AG10803 (cell line): ENCODE data around the gene NUTF2.

Source experiments
- DNase-seq: peaks from one replicate; pipeline ENCODE4 v3.0.0; 2010; ENCODE audit warnings: low read depth
- H3K4me3 ChIP-seq: 2 replicates; pipeline ENCODE4 v1.5.1; 2011; ENCODE audit warnings: mild to moderate bottlenecking, low read length, control low read depth
- TF ChIP-seq, protein P1 (sequence below): conservative IDR thresholded peaks from 2 replicates; pipeline ENCODE4 v1.5.1; 2011; ENCODE audit warnings: mild to moderate bottlenecking, low read length, control low read depth, inconsistent platforms

NUTF2 gene

DNA sequence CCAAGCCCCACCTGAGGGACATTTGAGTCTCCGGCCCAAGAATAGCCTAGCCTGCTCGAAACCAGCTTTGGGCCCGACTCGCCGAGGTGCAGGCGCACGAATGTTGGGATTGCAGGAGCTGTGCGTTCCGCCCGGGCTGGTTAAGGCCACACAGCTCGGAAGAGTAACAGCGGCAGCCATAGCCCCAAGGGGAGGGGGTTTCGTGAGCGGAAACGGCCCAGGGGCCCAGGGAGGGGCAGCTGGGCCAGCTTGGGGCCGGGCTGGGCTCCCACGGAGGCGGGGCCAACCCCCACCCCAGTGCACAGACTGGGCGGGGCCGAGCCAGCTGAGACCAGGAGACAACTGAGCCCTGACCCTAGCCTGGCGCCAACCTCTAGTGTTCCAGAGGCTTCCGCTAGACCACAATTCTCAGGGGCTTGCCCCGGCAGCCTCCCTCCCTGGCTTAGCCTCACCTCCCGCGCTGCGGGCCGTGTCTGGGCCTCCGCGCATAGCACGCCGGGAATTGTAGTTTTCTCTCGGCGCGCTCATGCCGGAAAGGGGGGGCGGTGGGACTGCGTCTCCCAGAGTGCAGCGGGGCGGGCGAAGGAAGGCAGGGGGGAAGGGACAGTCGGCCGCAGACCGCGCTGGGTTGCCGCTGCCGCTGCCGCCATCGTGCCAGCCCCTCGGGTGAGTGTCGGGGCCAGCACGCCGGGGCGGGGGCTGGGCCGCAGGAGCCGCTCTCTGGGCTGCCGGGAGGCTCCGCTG, at the start of gene NUTF2:
Gene NUTF2 (plus strand): TSS at position 614 of the 744 bp plus-strand sequence. CDS start 18,198 bp downstream, outside the sequence.
- peak within 1 kb of the TSS; percentile 88 for H3K4me3 ChIP-seq
- peak; percentile 90 for DNase-seq
- TF ChIP-seq, protein P1, sequence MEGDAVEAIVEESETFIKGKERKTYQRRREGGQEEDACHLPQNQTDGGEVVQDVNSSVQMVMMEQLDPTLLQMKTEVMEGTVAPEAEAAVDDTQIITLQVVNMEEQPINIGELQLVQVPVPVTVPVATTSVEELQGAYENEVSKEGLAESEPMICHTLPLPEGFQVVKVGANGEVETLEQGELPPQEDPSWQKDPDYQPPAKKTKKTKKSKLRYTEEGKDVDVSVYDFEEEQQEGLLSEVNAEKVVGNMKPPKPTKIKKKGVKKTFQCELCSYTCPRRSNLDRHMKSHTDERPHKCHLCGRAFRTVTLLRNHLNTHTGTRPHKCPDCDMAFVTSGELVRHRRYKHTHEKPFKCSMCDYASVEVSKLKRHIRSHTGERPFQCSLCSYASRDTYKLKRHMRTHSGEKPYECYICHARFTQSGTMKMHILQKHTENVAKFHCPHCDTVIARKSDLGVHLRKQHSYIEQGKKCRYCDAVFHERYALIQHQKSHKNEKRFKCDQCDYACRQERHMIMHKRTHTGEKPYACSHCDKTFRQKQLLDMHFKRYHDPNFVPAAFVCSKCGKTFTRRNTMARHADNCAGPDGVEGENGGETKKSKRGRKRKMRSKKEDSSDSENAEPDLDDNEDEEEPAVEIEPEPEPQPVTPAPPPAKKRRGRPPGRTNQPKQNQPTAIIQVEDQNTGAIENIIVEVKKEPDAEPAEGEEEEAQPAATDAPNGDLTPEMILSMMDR = no peak

DNA sequence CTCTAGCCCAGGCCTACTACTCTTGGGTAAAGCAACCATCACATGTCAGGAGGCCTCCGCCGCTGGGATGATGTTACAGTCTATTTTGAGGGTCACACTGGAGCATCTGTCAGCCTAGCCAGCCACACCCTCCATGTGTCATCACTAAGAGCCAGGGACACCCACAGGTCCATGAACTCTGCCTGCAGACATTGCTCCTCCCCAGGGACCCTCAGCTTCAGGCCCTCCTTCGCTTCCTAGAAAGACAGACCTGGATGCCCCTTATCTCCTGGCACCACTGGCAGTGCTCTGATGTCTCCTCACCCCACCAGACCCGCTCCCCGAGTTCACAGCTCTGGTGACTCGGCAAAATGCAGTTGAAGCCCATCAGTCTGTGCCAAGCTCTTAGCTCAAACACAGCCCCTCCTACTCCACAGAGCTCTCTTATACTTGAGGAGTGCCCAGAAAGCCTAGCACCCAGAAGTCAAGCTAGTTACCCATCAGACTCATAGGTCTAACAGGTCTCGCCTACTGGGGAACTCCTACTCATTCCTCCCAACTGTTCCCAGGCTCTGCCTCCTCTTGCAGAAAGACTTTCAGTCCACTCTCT, 46.3 kb upstream of the NUTF2 start:
- H3K4me3 ChIP-seq = no peak overlapping the region
- peak; percentile 11 for DNase-seq
- TF ChIP-seq, protein P1 = no peak

DNA sequence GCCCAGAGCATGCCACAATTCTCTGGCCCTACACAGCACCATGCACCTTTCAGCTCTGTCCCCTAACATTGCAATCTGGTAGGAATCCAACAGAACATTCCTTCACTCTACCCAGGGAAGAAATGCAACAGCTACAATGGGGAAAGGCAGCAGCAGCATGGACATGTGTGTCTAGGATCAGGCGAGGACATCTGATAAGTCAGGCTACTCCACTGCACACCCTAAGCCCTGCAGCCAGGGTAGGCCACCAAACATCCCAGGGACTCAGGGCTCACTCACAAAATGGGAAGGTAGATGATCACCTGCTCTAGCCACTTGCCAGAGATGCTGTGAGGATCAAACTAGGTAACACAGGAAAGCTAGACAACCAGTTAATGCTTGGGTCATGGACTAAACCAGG, 45.5 kb upstream of the NUTF2 start:
- H3K4me3 ChIP-seq = no peak overlapping the region
- DNase-seq = no peak
- TF ChIP-seq, protein P1 = no peak

DNA sequence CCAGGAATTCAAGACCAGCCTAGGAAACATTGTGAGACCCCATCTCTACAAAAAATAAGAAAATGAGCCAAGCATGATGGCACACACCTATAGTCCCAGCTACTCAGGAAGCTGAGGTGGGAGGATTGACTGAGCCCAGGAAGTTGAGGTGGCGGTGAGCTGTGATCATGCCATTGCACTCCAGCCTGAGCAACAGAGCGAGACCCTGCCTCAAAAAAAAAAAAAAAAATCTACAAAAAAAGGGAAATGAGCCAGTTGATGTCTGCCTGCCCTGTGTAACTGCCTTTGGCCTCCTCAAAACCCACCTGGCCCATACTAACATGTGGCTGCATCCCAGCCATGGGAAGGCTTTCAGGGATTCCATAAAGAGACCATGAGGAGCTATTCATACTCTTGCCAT, 44.9 kb upstream of the NUTF2 start:
- DNase-seq = no peak
- TF ChIP-seq, protein P1 = no peak
- no peak overlapping the region for H3K4me3 ChIP-seq

DNA sequence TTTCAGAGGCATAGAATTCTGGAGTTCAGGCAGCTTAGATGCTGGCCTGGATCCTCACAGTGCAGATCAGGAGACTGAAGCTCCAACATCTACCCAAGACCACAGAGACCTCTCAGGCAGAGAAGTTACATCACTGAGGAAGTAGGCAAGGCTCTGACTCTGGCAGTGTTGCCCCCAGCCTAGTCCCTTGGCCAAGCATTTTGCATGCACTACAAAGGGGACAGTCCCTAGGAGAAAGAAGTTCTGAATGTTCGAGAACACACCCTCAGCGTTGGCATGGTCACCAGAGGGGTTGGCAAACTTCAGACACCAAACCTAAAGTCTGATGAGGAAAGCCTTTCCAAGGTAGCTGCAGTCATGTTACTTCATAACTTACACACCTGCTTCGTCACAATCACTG, 42.8 kb upstream of the NUTF2 start:
- TF ChIP-seq, protein P1 = no peak
- no peak overlapping the region for H3K4me3 ChIP-seq
- DNase-seq = no peak

DNA sequence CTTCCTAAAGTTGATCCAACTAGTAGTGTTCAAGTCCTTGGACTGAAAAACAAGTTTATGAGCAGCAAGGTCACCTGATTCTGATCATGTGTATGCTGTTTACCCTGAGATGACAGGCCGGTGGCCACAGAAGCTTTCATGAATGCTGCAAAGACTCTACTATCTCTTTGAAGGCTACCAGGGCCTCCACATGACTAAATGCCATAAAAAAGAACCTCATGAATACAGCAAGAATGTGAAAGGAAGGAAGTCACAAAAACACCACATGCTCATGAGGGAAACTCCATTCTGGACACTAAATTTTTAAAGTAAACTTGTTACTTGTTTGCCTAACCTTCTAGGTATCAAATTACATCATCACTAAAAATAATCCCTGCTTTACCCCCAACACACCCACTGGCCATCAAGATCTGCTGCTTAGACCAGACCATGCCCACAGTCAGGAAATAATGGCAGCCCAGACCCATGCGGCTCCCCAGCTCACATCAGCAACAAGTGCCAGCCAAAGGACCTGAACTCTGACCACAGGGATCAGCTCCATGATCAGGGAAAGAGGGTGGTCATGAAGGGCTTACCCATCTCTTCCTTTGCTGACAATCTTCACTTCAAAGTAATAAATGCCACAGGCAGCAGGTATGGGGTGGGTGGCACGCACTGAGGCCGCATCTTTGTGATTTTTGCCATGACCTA, 41.7 kb upstream of the NUTF2 start:
- peak overlapping the region; percentile 96 for H3K4me3 ChIP-seq
- DNase-seq = no peak

More for the DNA sequence above, 41.7 kb upstream of the NUTF2 start:
- TF ChIP-seq, protein P1 = no peak
